ENCODE data around the gene TBC1D9B.
A peak's percentile ranks its signal among the peaks of the same experiment; 100 is the strongest.

The TBC1D9B gene

GRCh38 chr5:179880848-179881590 is 26.7 kb downstream of the TBC1D9B start:
- Histone ChIP-seq H3K27me3 (ENCODE audit: control insufficient read depth, insufficient read depth, low read length) (no peaks in the 10 kb centered on the region), H3K4me1 (ENCODE audit: control insufficient read depth, insufficient read depth, low read length) (peaks cover 13% of the 10 kb centered on the region), H3K9ac (ENCODE audit: low read depth, low read length) (no peak overlapping the region), H3K9me3 (replicated peaks; ENCODE audit: low read length) (peaks cover 3% of the 10 kb centered on the region), H3K4me2 (ENCODE audit: low read length) (no peak overlapping the region), H3K36me3 (ENCODE audit: insufficient read depth, low read length) (peaks cover 64% of the 10 kb centered on the region), H3K4me3 (ENCODE audit: low read length) (no peak overlapping the region)

- Histone ChIP-seq H3K36me3 (ENCODE audit: insufficient read depth, low read length) (peaks cover 58% of the 10 kb centered on the region), H3K9ac (ENCODE audit: low read depth, low read length) (no peak overlapping the region), H3K4me2 (ENCODE audit: low read length) (no peak overlapping the region), H3K9me3 (replicated peaks; ENCODE audit: low read length) (peaks cover 3% of the 10 kb centered on the region), H3K27me3 (ENCODE audit: control insufficient read depth, insufficient read depth, low read length) (no peaks in the 10 kb centered on the region), H3K4me1 (ENCODE audit: control insufficient read depth, insufficient read depth, low read length) (peaks cover 13% of the 10 kb centered on the region), H3K4me3 (ENCODE audit: low read length) (no peak overlapping the region)
These were observed 27.5 kb downstream of the TBC1D9B start for GRCh38 chr5:179880066-179880650.

GRCh38 chr5:179879690-179880010 is 28.0 kb downstream of the TBC1D9B start:
- Histone ChIP-seq H3K27me3 (ENCODE audit: control insufficient read depth, insufficient read depth, low read length) (no peaks in the 10 kb centered on the region), H3K36me3 (ENCODE audit: insufficient read depth, low read length) (peaks cover 59% of the 10 kb centered on the region), H3K9me3 (replicated peaks; ENCODE audit: low read length) (peaks cover 3% of the 10 kb centered on the region), H3K4me1 (ENCODE audit: control insufficient read depth, insufficient read depth, low read length) (peaks cover 13% of the 10 kb centered on the region), H3K9ac (ENCODE audit: low read depth, low read length) (no peak overlapping the region), H3K4me2 (ENCODE audit: low read length) (no peak overlapping the region), H3K4me3 (ENCODE audit: low read length) (no peak overlapping the region)

GRCh38 chr5:179879003-179879689 is 28.6 kb downstream of the TBC1D9B start:
- Histone ChIP-seq H3K36me3 (ENCODE audit: insufficient read depth, low read length) (peaks cover 59% of the 10 kb centered on the region), H3K9ac (ENCODE audit: low read depth, low read length) (no peak overlapping the region)

GRCh38 chr5:179878222-179879002 is 29.3 kb downstream of the TBC1D9B start:
- no peak overlapping the region for H3K4me3 ChIP-seq (ENCODE audit: low read length)
- peaks cover 13% of the 10 kb centered on the region for H3K4me1 ChIP-seq (ENCODE audit: control insufficient read depth, insufficient read depth, low read length)
- H3K27me3 ChIP-seq (ENCODE audit: control insufficient read depth, insufficient read depth, low read length) = no peaks in the 10 kb centered on the region
- H3K4me2 ChIP-seq (ENCODE audit: low read length) = peak overlapping the region; percentile 3
- H3K36me3 ChIP-seq (ENCODE audit: insufficient read depth, low read length) = peaks cover 59% of the 10 kb centered on the region
- H3K9ac ChIP-seq (ENCODE audit: low read depth, low read length) = no peak overlapping the region
- peaks cover 3% of the 10 kb centered on the region for H3K9me3 ChIP-seq (replicated peaks; ENCODE audit: low read length)

More at GRCh38 chr5:179879003-179879689, 28.6 kb downstream of the TBC1D9B start:
- H3K27me3 ChIP-seq (ENCODE audit: control insufficient read depth, insufficient read depth, low read length) = no peaks in the 10 kb centered on the region
- H3K4me3 ChIP-seq (ENCODE audit: low read length) = no peak overlapping the region
- no peak overlapping the region for H3K4me2 ChIP-seq (ENCODE audit: low read length)
- H3K9me3 ChIP-seq (replicated peaks; ENCODE audit: low read length) = peaks cover 3% of the 10 kb centered on the region
- H3K4me1 ChIP-seq (ENCODE audit: control insufficient read depth, insufficient read depth, low read length) = peaks cover 13% of the 10 kb centered on the region

- Histone ChIP-seq H3K4me2 (ENCODE audit: low read length) (no peak overlapping the region), H3K36me3 (ENCODE audit: insufficient read depth, low read length) (peaks cover 59% of the 10 kb centered on the region), H3K4me3 (ENCODE audit: low read length) (no peak overlapping the region), H3K9ac (ENCODE audit: low read depth, low read length) (no peak overlapping the region), H3K4me1 (ENCODE audit: control insufficient read depth, insufficient read depth, low read length) (peaks cover 13% of the 10 kb centered on the region), H3K9me3 (replicated peaks; ENCODE audit: low read length) (no peaks in the 10 kb centered on the region), H3K27me3 (ENCODE audit: control insufficient read depth, insufficient read depth, low read length) (no peaks in the 10 kb centered on the region)
These were observed 31.1 kb downstream of the TBC1D9B start for GRCh38 chr5:179876610-179876952.

- H3K4me3 ChIP-seq (ENCODE audit: low read length) = no peak overlapping the region
- peaks cover 65% of the 10 kb centered on the region for H3K36me3 ChIP-seq (ENCODE audit: insufficient read depth, low read length)
- H3K4me1 ChIP-seq (ENCODE audit: control insufficient read depth, insufficient read depth, low read length) = peaks cover 13% of the 10 kb centered on the region
- no peaks in the 10 kb centered on the region for H3K27me3 ChIP-seq (ENCODE audit: control insufficient read depth, insufficient read depth, low read length)
- H3K4me2 ChIP-seq (ENCODE audit: low read length) = no peak overlapping the region
- no peaks in the 10 kb centered on the region for H3K9me3 ChIP-seq (replicated peaks; ENCODE audit: low read length)
- no peak overlapping the region for H3K9ac ChIP-seq (ENCODE audit: low read depth, low read length)
These were observed 31.7 kb downstream of the TBC1D9B start for GRCh38 chr5:179875741-179876609.

DNA sequence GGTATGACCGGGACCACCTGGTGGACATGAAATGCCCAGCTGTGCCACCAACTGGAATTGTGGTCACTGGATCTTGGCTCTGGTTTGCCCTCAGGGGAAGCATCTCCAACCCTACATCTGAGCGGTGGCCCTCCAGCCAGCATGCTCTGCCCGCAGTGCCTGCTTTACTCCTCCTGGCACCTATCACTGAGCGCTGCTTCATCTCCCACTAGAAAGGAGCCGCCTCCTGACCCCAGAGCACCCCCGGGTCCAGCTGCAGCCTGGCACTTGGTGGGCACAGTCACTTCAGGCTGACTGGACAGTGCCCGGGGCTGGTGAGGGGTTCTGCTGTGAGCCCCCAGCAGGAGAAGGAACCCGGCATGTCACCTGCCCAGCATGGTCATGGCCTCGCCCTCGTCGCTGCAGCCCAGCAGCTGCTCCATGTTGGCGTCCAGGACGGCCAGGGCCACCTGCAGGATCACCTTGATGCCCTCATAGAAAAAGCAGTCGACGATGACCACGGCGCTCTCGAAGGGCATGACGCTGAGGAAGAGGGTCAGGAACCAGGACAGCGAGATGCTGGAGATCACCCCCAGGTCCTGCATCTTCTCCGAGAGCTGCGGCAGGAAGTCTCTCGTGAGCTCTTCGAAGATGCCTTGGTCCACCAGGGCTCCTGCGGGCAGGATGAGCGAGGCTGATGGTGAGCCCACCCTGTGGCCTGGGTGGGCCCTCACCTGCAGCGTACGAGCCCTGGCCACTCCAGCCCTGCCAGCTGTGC is 33.0 kb downstream of the TBC1D9B start:
- Histone ChIP-seq H3K36me3 (ENCODE audit: insufficient read depth, low read length) (peaks cover 72% of the 10 kb centered on the region), H3K9ac (ENCODE audit: low read depth, low read length) (no peak overlapping the region), H3K27me3 (ENCODE audit: control insufficient read depth, insufficient read depth, low read length) (no peaks in the 10 kb centered on the region), H3K9me3 (replicated peaks; ENCODE audit: low read length) (no peaks in the 10 kb centered on the region), H3K4me2 (ENCODE audit: low read length) (no peak overlapping the region), H3K4me3 (ENCODE audit: low read length) (no peak overlapping the region), H3K4me1 (ENCODE audit: control insufficient read depth, insufficient read depth, low read length) (peaks cover 13% of the 10 kb centered on the region)

- no peaks in the 10 kb centered on the region for H3K27me3 ChIP-seq (ENCODE audit: control insufficient read depth, insufficient read depth, low read length)
- H3K36me3 ChIP-seq (ENCODE audit: insufficient read depth, low read length) = peaks cover 74% of the 10 kb centered on the region
- no peak overlapping the region for H3K4me2 ChIP-seq (ENCODE audit: low read length)
- no peak overlapping the region for H3K4me3 ChIP-seq (ENCODE audit: low read length)
- H3K9ac ChIP-seq (ENCODE audit: low read depth, low read length) = no peak overlapping the region
- H3K9me3 ChIP-seq (replicated peaks; ENCODE audit: low read length) = no peaks in the 10 kb centered on the region
- peaks cover 12% of the 10 kb centered on the region for H3K4me1 ChIP-seq (ENCODE audit: control insufficient read depth, insufficient read depth, low read length)
These were observed 33.6 kb downstream of the TBC1D9B start for GRCh38 chr5:179874136-179874535.

- Histone ChIP-seq H3K9me3 (replicated peaks; ENCODE audit: low read length) (no peaks in the 10 kb centered on the region), H3K36me3 (ENCODE audit: insufficient read depth, low read length) (peaks cover 74% of the 10 kb centered on the region), H3K9ac (ENCODE audit: low read depth, low read length) (no peak overlapping the region), H3K27me3 (ENCODE audit: control insufficient read depth, insufficient read depth, low read length) (no peaks in the 10 kb centered on the region), H3K4me3 (ENCODE audit: low read length) (no peak overlapping the region), H3K4me2 (ENCODE audit: low read length) (no peak overlapping the region), H3K4me1 (ENCODE audit: control insufficient read depth, insufficient read depth, low read length) (peaks cover 8% of the 10 kb centered on the region)
These were observed 34.0 kb downstream of the TBC1D9B start for GRCh38 chr5:179873588-179874110.
